Psoas muscle (tissue), 8 donors: Measurements from ENCODE around the gene MB21D2. TPM values are rescaled to one million over a fixed set of nuclear protein-coding genes. Genes with fewer than 3 reads are reported as not detected.

Experiments used
- ATAC-seq, 4 donors: fragments of 200-7000 bp; cut with Tn5 transposase; one replicate each; pipeline ENCODE4 v1.9.1; 2020; ENCODE audit warnings: moderate library complexity in 3 of 4, mild to moderate bottlenecking in 2 of 4
- DNase-seq, 2 donors: peaks; one replicate each; pipeline ENCODE4 v3.0.0-alpha.2; 2020
- H3K27ac ChIP-seq: fragments of 200-600 bp; one replicate; pipeline ENCODE4 v1.8.0; 2022
- H3K27me3 ChIP-seq, 3 donors: fragments of 200-600 bp in 1 of 3; one replicate each; pipeline versions ENCODE4 v1.6.1 to v1.8.0; 2013 to 2022; ENCODE audit warnings: low read length in 2 of 3, mild to moderate bottlenecking in 2 of 3, moderate library complexity in 1 of 3; ENCODE audit not compliant: insufficient read depth in 3 of 3
- H3K36me3 ChIP-seq, 2 donors: fragments of 200-600 bp in 1 of 2; one replicate each; pipeline versions ENCODE4 v1.6.1 to v1.8.0; 2013 to 2022; ENCODE audit warnings: low read depth in 1 of 2, mild to moderate bottlenecking in 1 of 2, moderate library complexity in 1 of 2; ENCODE audit not compliant: insufficient read depth in 1 of 2
- H3K4me1 ChIP-seq: fragments of 200-600 bp; one replicate; pipeline ENCODE4 v1.8.0; 2022
- H3K4me3 ChIP-seq: fragments of 200-600 bp; one replicate; pipeline ENCODE4 v1.8.0; 2022; ENCODE audit warnings: mild to moderate bottlenecking
- H3K9me3 ChIP-seq: fragments of 200-600 bp; one replicate; pipeline ENCODE4 v1.8.0; 2022
- CTCF ChIP-seq: fragments of 200-600 bp; IDR thresholded peaks from one replicate; pipeline ENCODE4 v1.8.0; 2022; ENCODE audit warnings: antibody characterized with exemption
- WGBS, 3 donors: extraction: QIAGEN DNeasy Blood & Tissue Kit; methylation state at CpG; one replicate each; pipeline versions ENCODE4 v1.1.6 to v1.1.7; 2013; 5-methylcytosine and 5-hydroxymethylcytosine counted together
- intact Hi-C, 2 donors: fragments of 100-400 bp; cut with DNase I; formaldehyde crosslinking; loops; one replicate each; pipeline versions ENCODE4 v1.11.0 to v1.14.2; 2022
- polyA plus RNA-seq, 3 donors: library from polyadenylated mRNA; stranded (reverse); fragments of 200-250 nt; gene quantifications; one replicate each; pipeline ENCODE4 v1.2.3, GENCODE V29; 2013
- total RNA-seq, 4 donors: library from RNA; stranded (reverse); fragmentation: NEBNext Ultra II Directional in 2 of 4; extraction: Animal tissue kit (Norgen Biotek cat#: 25700) in 2 of 4; gene quantifications; one replicate each; pipeline versions ENCODE4 v1.2.1 to v1.2.4, GENCODE V29; 2021 to 2023
- donor health status: healthy with polysubstance abuse.
- donor health status: DM: no; HTN: no; CAD: no; lungs with moderate emphysema.
- donor health status: Bipolar disorder and iron deficiency.
- donor health status: healthy.
- donor health status: DM: yes; HTN: yes; CAD: no.
- donor health status: DM: no; HTN: no; CAD: no.
- donor health status: DM: no; HTN: no; CAD: no.
- donor health status: DM: yes; HTN: yes; CAD: no.

MB21D2 gene
- total and polyA plus RNA-seq, 7 donors, result 0.61 to 2.6 (median 1.3) TPM

DNA sequence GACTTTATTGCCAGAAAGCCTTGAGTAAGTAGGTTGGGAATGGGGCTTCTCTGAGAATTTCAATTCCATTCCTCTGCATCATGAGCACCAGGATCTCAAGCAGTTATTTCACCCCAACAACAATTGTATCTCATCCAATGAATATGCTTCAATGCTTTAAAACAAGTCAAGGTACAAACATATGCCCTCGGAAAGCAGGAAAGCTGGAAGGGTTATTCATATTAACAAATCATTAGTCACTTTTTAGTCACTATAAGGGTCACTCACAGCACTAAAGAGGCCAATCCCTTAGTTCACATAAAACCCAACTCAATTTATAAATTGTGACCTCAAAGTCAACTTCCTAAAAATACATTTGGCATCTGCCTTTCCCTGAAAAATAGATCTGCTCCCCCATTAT, 16.2 kb downstream of the MB21D2 start:
- intact Hi-C loops, result no loop called here
- no peak for ATAC-seq
- WGBS, 3 donors, result 76 to 91% (median 83%) methylated on average over 1 of the region's 1 CpG
- no peak for TF ChIP-seq CTCF
- H3K4me1 ChIP-seq, result no peaks in the 10 kb centered on the region
- H3K36me3 ChIP-seq, result no peaks in the 10 kb centered on the region
- DNase-seq, result no peak
- peaks cover 5% of the 10 kb centered on the region for H3K9me3 ChIP-seq
- H3K27me3 ChIP-seq, result no peaks in the 10 kb centered on the region
- H3K27ac ChIP-seq, result no peak overlapping the region
- no peak overlapping the region for H3K4me3 ChIP-seq

DNA sequence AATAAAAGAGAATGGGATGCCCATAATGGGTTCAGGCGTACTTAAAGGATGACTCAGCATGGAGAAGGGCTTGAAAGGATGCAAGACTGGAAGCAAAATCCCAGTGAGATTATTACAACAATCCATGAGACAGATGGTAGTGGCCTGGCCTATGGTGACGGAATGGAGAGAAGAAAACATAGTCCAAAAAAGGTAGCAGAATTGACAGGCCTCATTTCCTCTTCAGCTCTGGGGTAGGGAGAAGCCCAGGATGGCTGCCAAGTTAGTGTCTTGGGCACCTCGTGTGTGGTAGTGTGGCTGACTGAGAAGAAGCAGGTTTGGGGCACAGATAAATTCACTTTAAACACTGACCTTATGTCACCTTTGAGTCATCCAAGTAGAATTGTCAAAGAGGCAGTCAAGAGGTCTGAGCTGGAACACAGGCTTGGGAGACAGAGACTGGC, 18.1 kb downstream of the MB21D2 start:
- H3K9me3 ChIP-seq, result peaks cover 5% of the 10 kb centered on the region
- ATAC-seq (no peak), DNase-seq (no peak)
- 70 to 80% (median 76%) methylated on average over 3 of the region's 3 CpGs for WGBS, 3 donors
- TF ChIP-seq CTCF, result no peak
- no peaks in the 10 kb centered on the region for H3K36me3 ChIP-seq
- intact Hi-C loops, result no loop called here
- no peaks in the 10 kb centered on the region for H3K4me1 ChIP-seq
- no peak overlapping the region for H3K4me3 ChIP-seq
- H3K27ac ChIP-seq, result no peak overlapping the region
- no peaks in the 10 kb centered on the region for H3K27me3 ChIP-seq

GRCh38 chr3:192897005-192897404, 20.7 kb downstream of the MB21D2 start:
- TF ChIP-seq CTCF, result no peak
- Histone ChIP-seq H3K36me3 (no peaks in the 10 kb centered on the region), H3K27me3 (no peaks in the 10 kb centered on the region), H3K27ac (no peak overlapping the region), H3K4me1 (no peaks in the 10 kb centered on the region), H3K4me3 (no peak overlapping the region), H3K9me3 (no peaks in the 10 kb centered on the region)
- ATAC-seq, result no peak
- no peak for DNase-seq
- intact Hi-C loops, result no loop called here
- 79 to 82% (median 80%) methylated on average over 5 of the region's 5 CpGs for WGBS, 3 donors

DNA sequence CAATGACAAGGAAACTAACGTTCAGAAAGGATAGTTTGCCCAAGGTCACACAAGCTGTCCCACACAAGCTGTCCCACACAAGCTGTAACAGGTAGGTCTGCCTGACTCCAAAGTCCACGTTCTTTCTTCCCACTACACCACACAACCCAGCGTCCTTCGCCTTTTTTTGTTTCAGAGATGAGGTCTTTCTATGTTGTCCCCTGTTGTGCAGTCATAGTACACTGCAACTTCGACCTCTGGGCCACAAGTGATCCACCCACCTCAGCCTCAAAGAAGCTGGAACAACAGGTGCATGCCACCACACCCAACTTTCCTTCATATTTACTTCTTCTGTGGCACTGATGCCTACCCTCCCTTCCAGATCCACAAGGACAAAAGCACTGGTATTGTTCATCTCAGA, 21.4 kb downstream of the MB21D2 start:
- DNase-seq, result no peak
- TF ChIP-seq CTCF, result no peak
- no peak overlapping the region for H3K27ac ChIP-seq
- H3K4me3 ChIP-seq, result no peak overlapping the region
- no peaks in the 10 kb centered on the region for H3K4me1 ChIP-seq
- no peaks in the 10 kb centered on the region for H3K9me3 ChIP-seq
- no peaks in the 10 kb centered on the region for H3K27me3 ChIP-seq
- ATAC-seq, result no peak
- intact Hi-C loops, result no loop called here
- no peaks in the 10 kb centered on the region for H3K36me3 ChIP-seq
- WGBS, 3 donors, result 84 to 86% (median 85%) methylated on average over 5 of the region's 5 CpGs

GRCh38 chr3:192894676-192895075, 23.0 kb downstream of the MB21D2 start:
- 75 to 97% (median 80%) methylated on average over 4 to 5 of the region's 5 CpGs for WGBS, 3 donors
- Histone ChIP-seq H3K27ac (no peak overlapping the region), H3K4me1 (no peaks in the 10 kb centered on the region), H3K27me3 (no peaks in the 10 kb centered on the region), H3K9me3 (no peaks in the 10 kb centered on the region), H3K4me3 (no peak overlapping the region), H3K36me3 (no peaks in the 10 kb centered on the region)
- no peak for TF ChIP-seq CTCF
- DNase-seq, result no peak
- intact Hi-C loops, result no loop called here
- no peak for ATAC-seq
